GM21367 (cell line): ENCODE results near the gene BOLA3.
"Not testable (repeated sequence)": the region's sequence is repeated elsewhere in the genome, so short reads cannot be mapped to it uniquely, and the experiment has no call there.

ENCODE experiments used
- ATAC-seq: cut with Tn5 transposase; IDR thresholded peaks from one replicate; pipeline ENCODE4 v1.9.1; 2021; ENCODE audit not compliant: unreplicated experiment

BOLA3 gene

GRCh38 chr2:74147727-74148456 lies at the start of gene BOLA3:
Gene BOLA3 (minus strand): TSS chr2:74147912. CDS start chr2:74147874, 38 bp downstream.
- ATAC-seq, result peak; percentile 81

GRCh38 chr2:74197049-74197448 lies 49.3 kb upstream of the BOLA3 start:
- ATAC-seq, result no peak

- ATAC-seq, result no peak
Observed at GRCh38 chr2:74194799-74195198, 47.1 kb upstream of the BOLA3 start.

GRCh38 chr2:74191596-74192380 lies 44.1 kb upstream of the BOLA3 start:
- ATAC-seq, result no peak

GRCh38 chr2:74188696-74189095 lies 41.0 kb upstream of the BOLA3 start:
- no peak for ATAC-seq

GRCh38 chr2:74188018-74188601 lies 40.4 kb upstream of the BOLA3 start:
- no peak for ATAC-seq

GRCh38 chr2:74186706-74187105 lies 39.0 kb upstream of the BOLA3 start:
- not testable (repeated sequence) for ATAC-seq

- ATAC-seq, result peak; percentile 60
Observed at GRCh38 chr2:74186038-74186437, 38.3 kb upstream of the BOLA3 start.

- ATAC-seq, result no peak
Observed at GRCh38 chr2:74183878-74184277, 36.2 kb upstream of the BOLA3 start.

- ATAC-seq, result peak; percentile 26
Observed at GRCh38 chr2:74181739-74182138, 34.0 kb upstream of the BOLA3 start.

- peak; percentile 9 for ATAC-seq
Observed at GRCh38 chr2:74179063-74179865, 31.6 kb upstream of the BOLA3 start.

- peak; percentile 75 for ATAC-seq
Observed at GRCh38 chr2:74178211-74179062, 30.7 kb upstream of the BOLA3 start, which contains the start of gene MOB1A. Gene MOB1A (minus strand): TSS chr2:74178879. CDS start chr2:74178674, 205 bp downstream.

GRCh38 chr2:74177696-74178095 lies 30.0 kb upstream of the BOLA3 start:
- no peak for ATAC-seq

- ATAC-seq, result no peak
Observed at GRCh38 chr2:74174909-74175308, 27.2 kb upstream of the BOLA3 start.

GRCh38 chr2:74168739-74169138 lies 21.0 kb upstream of the BOLA3 start:
- no peak for ATAC-seq

GRCh38 chr2:74164761-74165160 lies 17.0 kb upstream of the BOLA3 start:
- no peak for ATAC-seq

GRCh38 chr2:74162951-74163350 lies 15.2 kb upstream of the BOLA3 start:
- no peak for ATAC-seq

- ATAC-seq, result no peak
Observed at GRCh38 chr2:74155830-74156229, 8.1 kb upstream of the BOLA3 start.

GRCh38 chr2:74152954-74153353 lies 5.2 kb upstream of the BOLA3 start:
- ATAC-seq, result no peak
